Measurements from ENCODE around the gene VANGL1. TPM values are rescaled to one million over a fixed set of nuclear protein-coding genes. Genes with fewer than 3 reads are reported as not detected.

The VANGL1 gene
- total RNA-seq, 1 experiment from 2014 or later = 13.6 TPM

GRCh38 chr1:115654663-115655305 lies 13.0 kb downstream of the VANGL1 start:
- Histone ChIP-seq H2BK5ac (ENCODE audit: insufficient read length, low read length) (no peak overlapping the region), H4K91ac (ENCODE audit: insufficient read length, low read depth, low read length) (no peak overlapping the region), H2AK5ac (ENCODE audit: insufficient read length, low read length) (no peak overlapping the region), H3K23ac (ENCODE audit: insufficient read length, low read depth, low read length) (no peak overlapping the region), H3K4me2 (ENCODE audit: insufficient read depth, insufficient read length, low read length) (no peak overlapping the region), H2AFZ (ENCODE audit: low read length) (no peak overlapping the region), H3K4ac (ENCODE audit: low read depth, low read length) (no peak overlapping the region), H2BK12ac (ENCODE audit: insufficient read length, low read depth, low read length) (no peak overlapping the region), H3K27me3 (ENCODE audit: insufficient read depth, low read length) (no peaks in the 10 kb centered on the region), H2BK20ac (ENCODE audit: low read depth, low read length, poor library complexity, severe bottlenecking) (no peak overlapping the region), H3K14ac (ENCODE audit: insufficient read depth, low read length) (no peak overlapping the region; the same call in 1 of the 2 replicates), H3K4me1 (ENCODE audit: insufficient read depth, low read length) (peaks cover 15% of the 10 kb centered on the region; the same call in 1 of the 2 replicates), H3K9me3 (ENCODE audit: control insufficient read depth, low read depth, low read length) (no peaks in the 10 kb centered on the region), H3K79me1 (ENCODE audit: insufficient read depth, low read depth, low read length, poor library complexity, severe bottlenecking) (no peaks in the 10 kb centered on the region), H4K8ac (replicated peaks; ENCODE audit: insufficient read length, low read depth, low read length) (no peak overlapping the region), H3K23me2 (ENCODE audit: insufficient read length, low read depth, low read length, poor library complexity, severe bottlenecking) (no peaks in the 10 kb centered on the region), H3K9ac (ENCODE audit: extremely low read depth, insufficient read length, low read length) (no peak overlapping the region), H3K56ac (ENCODE audit: insufficient read length, low read depth, low read length) (no peak overlapping the region), H2BK120ac (ENCODE audit: low read depth, low read length, poor library complexity, severe bottlenecking) (no peak overlapping the region), H3K79me2 (ENCODE audit: insufficient read depth, low read length) (0 out of 2 replicates have a peak, but pooled peaks cover 4% of the 10 kb centered on the region), H3K18ac (ENCODE audit: insufficient read length, low read depth, low read length) (no peak overlapping the region), H4K20me1 (ENCODE audit: control insufficient read depth, insufficient read depth, insufficient read length) (no peaks in the 10 kb centered on the region), H3K27ac (ENCODE audit: insufficient read length, low read depth, low read length) (no peak overlapping the region), H2BK15ac (ENCODE audit: low read depth, low read length) (no peak overlapping the region), H4K5ac (ENCODE audit: insufficient read length, low read depth, low read length) (no peak overlapping the region), H3T11ph (ENCODE audit: low read length) (no peak overlapping the region)
- peak; percentile 56 for DNase-seq
- Mint-ChIP-seq H3K27ac (peak overlapping the region; percentile 73 to 83 (median 76); a peak in 5 of 7 replicates), H3K4me1 (peaks cover 32 to 53% of the 10 kb centered on the region in 2 experiments), H3K36me3 (ENCODE audit: insufficient read depth in 1 of 3, low read depth in 3 of 3) (peaks cover 8 to 35% (median 27%) of the 10 kb centered on the region in 3 experiments), H3K27me3 (ENCODE audit: low read depth) (no peaks in the 10 kb centered on the region), H3K4me3 (no peak overlapping the region), H3K9me3 (no peaks in the 10 kb centered on the region)
- no CpG with 5 or more reads among the region's 14 CpGs for WGBS (ENCODE audit: extremely low coverage, insufficient read length, low lambda C conversion rate)
- TF ChIP-seq CTCF (conservative IDR thresholded peaks at IDR 0.05) = no peak

Measured in H9 (cell line).